ENCODE data around the gene ARHGEF9. TPM values are rescaled to one million over a fixed set of nuclear protein-coding genes. Genes with fewer than 3 reads are reported as not detected.

The ARHGEF9 gene
- total RNA-seq, 1 donor from 2014 or later: 70.0 TPM

DNA sequence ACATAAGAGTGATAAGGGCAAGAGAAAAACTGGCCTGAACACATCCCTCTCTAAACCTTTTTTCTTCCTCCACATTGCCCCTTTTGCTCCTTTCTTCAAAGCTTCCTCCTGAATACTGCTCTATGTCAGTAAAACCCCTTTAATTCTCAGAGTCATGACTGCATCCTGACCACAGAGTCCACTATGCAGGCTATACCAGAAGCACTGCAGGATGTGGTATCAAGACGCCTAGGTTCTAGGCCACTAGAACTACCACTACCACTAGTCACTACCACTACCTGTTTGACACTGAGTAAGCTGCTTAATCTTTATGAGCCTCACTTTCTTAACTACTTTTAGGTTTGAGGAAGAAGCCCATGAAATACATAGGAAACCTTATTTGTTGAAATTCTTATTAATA is 38.7 kb downstream of the ARHGEF9 start:
- DNase-seq: no peak

DNA sequence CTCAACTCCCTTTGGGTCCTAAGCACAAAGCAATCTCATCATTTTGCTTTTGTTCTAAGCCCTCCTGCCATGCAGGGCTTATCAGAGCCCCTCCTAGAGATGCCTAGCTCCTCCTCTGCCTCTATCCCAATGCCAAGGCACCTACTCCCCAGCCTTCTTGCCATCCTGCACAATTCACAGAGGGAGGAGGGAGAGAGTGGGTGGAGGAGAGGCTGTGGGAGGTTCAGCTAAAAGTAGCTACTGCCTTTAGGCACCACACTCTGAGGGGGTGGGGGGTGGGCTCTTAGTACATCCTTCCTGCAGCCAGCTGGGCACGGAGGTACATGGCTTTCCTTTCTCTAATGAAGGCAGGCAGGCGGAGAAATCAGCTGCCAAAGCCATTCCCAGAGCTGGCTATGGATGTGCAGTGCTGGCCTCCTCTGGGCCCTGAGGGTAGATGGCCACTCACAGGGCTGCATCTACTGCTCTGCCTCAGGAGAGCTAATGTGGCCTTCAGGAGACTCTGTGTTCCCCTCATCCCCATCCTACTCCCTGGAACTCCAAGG is 40.1 kb downstream of the ARHGEF9 start:
- DNase-seq: no peak

- no peak for DNase-seq
Observed at GRCh38 chrX:63743596-63743995, 41.4 kb downstream of the ARHGEF9 start.

DNA sequence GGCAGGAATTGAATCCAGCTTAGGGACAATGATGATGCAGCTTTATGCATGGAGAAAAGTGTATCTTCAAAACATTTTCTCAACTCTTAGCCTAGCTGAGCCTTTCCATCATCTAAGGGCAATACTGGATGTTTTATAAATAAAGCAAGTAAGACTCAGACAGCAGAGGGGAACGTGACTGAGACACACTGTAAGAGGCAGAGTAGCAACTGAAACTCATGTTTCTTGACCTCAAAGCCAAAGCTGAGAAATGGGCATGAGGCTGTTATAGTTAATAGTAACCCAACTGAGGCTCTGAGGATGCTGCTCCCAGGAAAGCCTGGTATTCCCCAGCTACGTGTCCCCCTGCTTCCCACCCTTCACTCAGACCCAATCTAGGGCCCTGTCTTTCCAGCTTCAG is 44.6 kb downstream of the ARHGEF9 start:
- no peak for DNase-seq

- no peak for DNase-seq
Observed at GRCh38 chrX:63739885-63740284, 45.1 kb downstream of the ARHGEF9 start.

DNA sequence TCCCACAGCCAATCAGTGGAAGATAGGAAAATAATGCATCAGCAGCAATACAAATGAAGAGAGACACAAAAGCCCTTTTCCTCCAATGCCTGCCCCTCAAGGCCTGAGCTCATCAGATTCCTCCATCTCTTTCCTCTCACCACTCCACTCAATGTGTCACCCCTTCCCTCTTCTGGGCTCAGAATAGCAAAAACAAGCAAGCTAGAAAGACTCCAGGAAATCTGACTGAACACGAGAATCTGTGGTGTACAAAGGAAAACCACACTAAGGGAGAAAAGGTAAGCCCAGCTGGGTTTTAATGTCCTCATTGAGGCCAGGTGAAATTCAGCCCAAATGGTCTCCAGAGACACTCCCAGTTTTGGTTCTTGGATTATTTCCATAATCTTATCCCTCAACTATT is 46.3 kb downstream of the ARHGEF9 start:
- DNase-seq: no peak

GRCh38 chrX:63737131-63737921 is 47.7 kb downstream of the ARHGEF9 start:
- DNase-seq: no peak

DNA sequence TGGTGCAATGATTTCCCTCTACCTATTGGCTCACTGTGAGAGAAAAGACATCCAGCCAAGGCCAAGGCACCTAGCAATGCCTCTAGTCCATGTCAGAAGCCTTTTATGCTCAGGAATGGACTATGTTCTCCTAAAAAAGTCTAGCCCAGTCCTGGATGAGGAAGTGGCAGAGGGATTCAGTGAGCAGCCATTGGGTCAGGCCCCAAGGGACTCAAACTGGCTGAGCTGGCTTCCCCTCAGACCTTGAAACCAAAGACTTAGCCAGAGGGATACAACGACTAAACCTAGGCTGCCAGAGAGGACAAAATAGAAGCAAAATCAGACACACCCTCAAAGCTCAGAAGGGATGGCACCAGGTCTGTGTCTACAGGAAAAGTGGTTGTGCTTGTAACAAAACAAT is 49.1 kb downstream of the ARHGEF9 start:
- no peak for DNase-seq

GRCh38 chrX:63720293-63720692 is 64.7 kb downstream of the ARHGEF9 start:
- no peak for DNase-seq

DNA sequence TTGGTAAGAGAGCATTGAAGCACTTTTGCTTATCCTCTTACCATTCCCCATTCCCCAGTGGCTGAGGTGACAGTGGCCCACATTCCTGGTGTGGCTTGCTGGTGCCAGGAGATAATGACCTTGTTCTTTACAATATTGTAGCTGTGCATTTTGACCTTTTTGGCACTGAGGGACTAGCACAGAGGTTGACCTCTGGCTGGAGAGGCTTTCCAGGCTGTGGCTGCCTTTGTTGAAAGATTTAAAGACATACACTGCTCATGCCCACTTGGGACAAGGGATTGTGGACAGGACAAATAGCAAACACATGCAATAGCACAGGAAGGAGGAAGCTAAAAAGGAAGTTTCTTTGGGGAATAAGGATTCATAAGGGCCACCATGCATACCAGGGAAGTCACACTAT is 65.4 kb downstream of the ARHGEF9 start:
- no peak for DNase-seq

- DNase-seq: no peak
Observed at GRCh38 chrX:63718010-63718694, 66.9 kb downstream of the ARHGEF9 start.

DNA sequence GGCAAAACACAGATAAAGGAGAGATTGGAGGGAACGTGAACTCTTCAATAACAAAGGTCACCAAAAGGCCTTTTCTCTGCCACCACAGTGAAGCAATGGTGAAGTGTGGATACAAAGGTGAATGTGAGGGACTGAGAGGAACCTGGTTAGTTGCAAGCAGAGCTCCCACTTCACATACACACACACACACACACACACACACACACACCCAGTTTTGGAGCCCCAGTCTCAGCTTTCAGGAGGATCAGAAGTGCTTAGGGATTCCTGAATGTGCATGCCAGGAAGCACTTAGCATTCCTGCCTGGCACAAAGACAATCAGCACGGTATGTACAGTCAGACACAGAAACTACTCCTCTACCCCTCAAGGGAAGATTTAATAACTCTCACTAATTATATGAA is 71.5 kb downstream of the ARHGEF9 start:
- no peak for DNase-seq

DNA sequence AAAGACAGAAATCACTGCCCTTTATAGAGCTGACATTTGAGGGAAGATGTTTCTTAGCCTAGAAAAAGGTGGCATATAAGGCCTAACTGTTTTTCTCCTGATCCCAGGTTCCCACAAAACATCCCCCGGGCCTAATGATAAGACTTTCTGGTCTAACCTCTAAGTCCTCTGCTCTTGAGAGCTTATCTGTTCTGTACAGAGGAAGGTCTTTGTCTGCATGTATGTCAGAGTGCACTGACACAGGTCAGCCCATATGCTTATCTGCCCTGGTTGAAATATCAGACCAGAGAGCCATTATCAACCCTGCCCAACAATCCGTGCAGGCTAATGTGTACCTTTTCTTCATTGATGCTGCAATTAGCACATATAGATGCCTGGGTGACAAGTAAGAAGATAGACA is 76.2 kb downstream of the ARHGEF9 start:
- no peak for DNase-seq

DNA sequence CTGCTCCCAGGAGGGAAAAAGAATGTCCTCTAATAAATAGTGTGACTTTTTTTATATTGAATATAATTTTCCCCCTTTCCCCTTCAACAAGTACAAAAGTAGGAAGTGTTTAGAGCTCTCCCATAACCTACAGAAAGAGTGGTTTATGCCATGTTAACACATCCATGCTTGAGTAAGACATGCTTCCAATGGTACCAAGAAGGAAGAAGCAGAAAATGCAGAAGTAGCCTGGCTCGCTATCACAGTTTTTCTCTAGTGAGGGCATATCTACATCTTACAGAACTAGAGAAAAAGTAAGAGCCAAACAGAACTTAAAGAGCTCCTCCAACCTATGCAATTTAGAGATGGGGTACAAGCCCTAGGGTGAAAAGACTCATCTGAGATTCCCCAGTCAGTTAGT is 82.5 kb downstream of the ARHGEF9 start:
- no peak for DNase-seq

DNA sequence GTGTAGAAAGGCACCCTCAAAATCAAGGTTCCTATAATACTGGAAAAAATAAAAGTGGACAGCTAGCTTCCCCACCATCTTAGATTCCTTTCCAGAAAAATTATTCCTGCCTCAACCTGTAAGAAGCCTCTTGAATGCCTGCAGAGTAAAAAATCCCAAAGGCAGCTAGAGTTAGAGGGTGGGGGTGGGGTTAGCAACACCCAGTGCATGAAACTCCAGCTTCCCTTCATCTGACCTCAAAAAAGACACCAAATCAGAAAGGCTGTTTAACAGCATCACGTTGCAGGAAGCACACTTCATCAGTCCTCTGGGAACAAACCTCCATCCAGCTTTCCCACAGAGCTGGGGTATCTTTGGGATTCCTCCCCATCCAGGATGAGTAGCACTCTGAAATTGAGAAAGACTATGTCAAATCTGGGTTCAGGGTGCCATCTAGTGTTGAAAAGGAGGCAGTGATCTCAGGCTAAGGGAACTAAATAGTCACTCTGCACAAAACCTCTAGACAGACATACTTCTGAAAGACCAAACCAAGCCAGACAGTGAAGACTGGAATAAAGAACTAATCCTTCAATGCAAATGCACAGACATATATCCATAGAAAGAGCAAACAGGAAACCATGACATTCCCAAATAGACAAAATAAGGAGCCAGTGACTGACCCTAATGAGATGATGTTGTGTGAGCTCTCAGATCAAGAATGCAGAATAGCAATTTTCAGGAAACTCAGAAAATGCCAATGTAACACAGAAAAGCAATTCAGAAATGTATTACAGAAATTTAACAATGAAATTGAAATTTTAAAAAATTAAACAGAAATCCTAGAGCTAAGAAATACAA is 97.9 kb downstream of the ARHGEF9 start:
- DNase-seq: no peak

- no peak for DNase-seq
Observed at GRCh38 chrX:63680423-63680822, 104.6 kb downstream of the ARHGEF9 start.

DNA sequence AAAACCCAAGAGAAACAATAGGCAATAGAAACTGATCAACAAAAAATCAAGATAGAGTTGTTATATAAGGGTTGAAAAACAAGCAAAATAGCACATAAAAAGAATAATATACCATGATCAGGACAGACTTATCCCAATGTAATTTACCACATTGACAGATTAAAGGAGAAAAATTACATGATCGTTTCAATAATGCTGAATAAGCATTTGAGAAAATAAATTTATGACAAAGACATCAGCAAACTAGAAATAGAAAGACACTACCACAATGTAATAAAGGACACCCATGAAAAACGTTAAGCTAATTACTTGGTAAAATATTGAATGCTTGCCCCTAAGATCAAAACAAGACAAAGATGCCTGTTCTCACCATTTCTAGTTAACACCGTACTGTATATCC is 105.6 kb downstream of the ARHGEF9 start:
- no peak for DNase-seq

DNA sequence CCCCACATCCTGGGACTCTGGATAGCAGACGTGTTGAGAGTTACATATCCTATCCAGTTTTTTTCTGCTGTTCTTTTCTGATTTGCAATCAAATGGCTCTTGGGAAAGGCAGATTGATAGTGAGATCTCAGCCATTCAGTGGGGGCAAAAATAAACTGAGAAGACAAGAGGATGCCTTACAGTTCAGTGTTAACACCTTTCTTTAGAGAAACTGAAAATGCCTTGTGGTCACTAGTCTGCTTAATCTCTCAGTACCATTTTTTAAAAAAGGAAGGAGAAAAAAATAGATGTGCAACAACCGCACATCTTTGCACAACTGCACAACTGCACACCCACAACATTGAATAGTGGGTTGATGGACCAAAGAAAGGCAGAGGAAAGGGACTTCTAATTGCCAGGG is 109.3 kb downstream of the ARHGEF9 start:
- no peak for DNase-seq

- no peak for DNase-seq
Observed at GRCh38 chrX:63673896-63674295, 111.1 kb downstream of the ARHGEF9 start.

GRCh38 chrX:63664741-63665140 is 120.3 kb downstream of the ARHGEF9 start:
- DNase-seq: no peak

DNA sequence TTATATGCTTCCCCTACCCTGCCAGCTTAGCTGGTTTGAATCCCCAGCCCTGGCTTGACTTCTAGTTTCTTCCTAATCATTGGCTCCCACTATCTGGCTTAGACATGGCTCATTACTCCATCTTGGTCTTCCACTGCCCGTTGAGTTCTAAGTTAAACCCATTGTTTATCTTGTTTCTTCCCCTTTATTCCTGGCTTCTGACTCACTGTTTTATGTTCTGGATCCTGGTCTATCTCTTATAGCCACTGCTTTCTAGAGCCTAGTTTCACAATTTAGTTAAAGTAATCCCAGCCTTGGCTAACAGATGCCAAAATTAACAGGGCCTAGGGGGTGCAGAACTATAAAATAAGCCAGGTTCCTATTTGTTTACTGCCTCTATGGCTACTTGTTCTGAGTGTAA is 120.9 kb downstream of the ARHGEF9 start:
- no peak for DNase-seq

- DNase-seq: no peak
Observed at GRCh38 chrX:63661676-63662075, 123.3 kb downstream of the ARHGEF9 start.

GRCh38 chrX:63658920-63659319 is 126.1 kb downstream of the ARHGEF9 start:
- DNase-seq: no peak
